ENCODE measurements around the gene PI16.

The PI16 gene

DNA sequence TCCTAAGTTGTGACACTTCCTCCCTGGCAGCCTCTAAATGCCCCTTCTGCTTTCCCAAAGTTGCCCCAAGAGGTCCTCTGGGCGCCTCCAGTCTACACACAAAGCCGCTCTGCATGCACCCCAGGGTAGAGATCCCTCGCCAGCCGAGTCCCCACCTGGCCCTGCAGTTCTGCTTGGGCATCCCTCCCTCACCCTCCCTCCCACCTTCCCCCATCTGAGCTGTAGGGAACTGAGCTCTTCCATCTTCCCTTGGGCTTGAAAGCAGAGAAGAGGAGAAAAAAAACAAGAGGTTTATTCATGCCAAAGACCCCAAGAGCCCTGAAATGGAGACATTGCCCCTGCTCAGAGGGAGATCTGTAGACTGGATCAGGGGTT lies 45.2 kb downstream of the PI16 start:
- DNase-seq (ENCODE audit: low spot score) = no peak

DNA sequence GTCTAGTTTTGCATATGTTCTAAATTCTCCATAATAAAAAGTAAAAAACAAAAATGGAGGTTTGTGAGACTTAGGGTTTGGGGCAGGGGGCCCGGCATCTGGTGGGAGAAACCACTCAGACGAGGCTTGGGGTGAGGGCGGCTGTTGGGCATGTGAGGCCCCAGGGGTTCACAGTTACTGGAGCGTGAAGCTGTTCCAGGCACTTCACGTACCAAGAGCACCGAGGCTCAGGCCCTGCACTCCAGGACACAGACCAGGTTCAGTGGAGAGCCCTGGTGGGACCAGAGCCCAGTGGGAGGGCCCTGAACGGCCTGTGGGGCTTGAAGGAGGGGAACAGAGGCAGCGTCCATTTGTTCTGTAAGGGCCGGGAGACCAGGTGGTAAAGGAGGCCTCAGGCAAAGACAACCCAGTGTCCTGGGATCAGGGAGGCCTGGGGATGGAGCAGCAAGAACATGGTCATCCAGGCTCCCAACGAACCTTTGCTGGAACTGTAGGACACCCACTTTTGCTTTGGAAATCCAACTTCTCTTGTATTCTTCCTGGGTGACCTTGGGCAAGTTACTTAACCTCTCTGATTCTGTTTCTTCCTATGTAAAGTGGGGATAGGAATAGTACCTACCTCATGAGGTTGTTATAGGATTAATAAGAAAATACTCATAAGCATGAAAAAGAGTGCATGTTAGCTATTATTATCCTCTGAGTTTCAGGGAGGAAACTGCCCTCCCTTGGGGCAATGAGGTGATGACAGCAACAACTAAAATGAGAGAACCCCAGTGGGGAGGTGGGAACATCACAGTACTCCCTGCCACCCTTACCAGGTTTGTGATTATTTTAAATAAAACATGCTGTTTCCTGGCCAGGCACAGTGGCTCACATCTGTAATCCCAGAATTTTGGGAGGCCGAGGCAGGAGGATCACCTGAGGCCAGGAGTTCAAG lies 49.8 kb downstream of the PI16 start:
- no peak for DNase-seq (ENCODE audit: low spot score)

DNA sequence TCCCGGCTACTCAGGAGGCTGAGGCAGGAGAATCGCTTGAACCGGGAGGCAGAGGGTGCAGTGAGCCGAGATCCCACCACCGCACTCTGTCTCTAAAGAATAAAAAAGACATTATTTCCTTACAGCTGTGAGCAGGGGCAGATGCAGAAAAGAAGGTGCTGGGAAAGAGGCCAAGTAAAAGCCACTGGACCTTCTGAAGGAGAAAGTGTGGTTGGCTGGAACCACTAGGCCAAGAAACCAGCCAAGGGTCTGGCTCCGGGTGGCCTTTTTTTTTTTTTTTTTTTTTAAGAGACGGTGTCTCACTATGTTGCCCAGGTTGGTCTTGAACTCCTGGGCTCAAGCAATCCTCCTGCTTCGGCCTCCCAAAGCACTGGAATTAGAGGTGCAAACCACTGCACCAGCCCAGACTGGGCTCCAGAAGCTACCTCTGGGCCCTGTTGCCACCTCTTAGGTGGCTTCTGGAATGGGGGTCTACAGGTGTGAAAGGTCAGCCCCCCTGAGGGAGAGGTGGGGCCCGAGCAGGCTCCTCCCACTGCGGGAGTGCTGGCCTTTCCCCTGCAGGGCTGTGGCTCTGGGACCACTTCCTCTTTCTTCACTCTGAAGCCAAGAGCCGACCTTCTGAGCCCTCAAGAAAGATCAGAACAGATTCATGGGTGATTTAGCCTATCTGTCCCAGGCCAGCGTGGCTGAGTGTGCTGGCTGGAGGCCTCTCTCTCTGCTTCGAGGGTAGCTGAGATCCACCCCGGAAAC lies 50.7 kb downstream of the PI16 start, which contains the start of gene FGD2:
FGD2 (plus strand) TSS at position 595 of the 750 bp plus-strand sequence. CDS start 163 bp downstream, outside the sequence.
- no peak for DNase-seq (ENCODE audit: low spot score)

DNA sequence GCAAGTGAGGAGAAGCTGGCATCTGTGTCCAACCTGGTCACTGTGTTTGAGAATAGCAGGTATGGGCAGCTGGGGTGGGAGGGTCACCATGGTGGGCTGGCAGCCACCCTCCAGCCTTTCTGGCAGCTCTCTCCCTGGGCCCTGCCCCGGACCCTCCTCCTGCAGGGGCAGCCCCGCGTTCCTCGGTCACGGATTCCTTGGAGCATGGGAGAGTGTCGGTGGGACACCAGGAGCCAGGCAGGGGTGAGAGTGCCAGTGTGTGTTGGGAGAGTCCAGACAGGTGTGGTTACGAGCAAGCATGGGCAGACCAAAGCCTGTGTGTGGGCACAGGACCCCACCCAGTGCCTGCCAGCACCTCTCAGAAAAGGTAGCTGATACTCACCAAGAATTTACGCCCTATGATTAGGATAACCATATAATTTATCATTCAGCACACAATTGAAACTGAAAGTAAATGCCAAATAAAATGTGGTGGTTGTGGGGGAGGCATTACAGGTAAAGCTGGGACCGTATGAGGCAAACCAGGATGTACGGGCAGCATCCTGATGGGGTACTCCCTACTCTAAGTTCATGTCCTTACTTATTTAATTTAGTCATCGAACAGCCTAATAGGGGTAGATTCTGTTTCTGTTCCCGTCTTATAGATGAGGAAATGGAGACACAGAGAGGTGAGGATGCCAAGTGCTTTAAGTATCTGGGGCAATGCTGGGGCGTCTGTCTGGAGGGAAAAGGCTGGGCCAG lies 51.5 kb downstream of the PI16 start:
- no peak for DNase-seq (ENCODE audit: low spot score)

DNA sequence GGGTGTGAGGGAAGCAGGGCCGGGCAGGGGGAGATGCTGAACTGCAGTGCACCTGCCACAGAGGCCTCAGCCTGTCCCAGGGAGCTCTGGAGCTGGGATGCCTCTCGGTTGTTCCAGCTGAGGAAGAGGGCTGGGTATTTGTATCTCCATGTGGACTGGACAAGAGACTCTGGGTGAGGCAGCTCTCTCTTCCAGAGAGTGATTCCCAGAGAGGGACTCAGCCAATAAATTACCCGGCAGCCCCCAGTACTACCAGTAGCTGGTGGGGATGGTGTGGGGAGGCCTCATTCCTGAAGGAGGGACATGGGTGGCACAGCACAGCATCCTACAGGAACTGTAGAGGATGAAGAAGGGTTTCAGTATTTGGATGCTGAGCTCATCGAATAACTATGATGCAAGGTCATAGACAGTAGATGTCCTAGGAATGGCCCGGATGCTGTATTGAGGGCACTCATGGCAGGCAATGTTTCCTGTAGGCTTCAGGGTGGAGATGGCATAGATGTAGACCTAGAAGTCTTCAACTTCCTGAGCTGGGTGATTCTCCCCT lies 52.3 kb downstream of the PI16 start:
- no peak for DNase-seq (ENCODE audit: low spot score)

DNA sequence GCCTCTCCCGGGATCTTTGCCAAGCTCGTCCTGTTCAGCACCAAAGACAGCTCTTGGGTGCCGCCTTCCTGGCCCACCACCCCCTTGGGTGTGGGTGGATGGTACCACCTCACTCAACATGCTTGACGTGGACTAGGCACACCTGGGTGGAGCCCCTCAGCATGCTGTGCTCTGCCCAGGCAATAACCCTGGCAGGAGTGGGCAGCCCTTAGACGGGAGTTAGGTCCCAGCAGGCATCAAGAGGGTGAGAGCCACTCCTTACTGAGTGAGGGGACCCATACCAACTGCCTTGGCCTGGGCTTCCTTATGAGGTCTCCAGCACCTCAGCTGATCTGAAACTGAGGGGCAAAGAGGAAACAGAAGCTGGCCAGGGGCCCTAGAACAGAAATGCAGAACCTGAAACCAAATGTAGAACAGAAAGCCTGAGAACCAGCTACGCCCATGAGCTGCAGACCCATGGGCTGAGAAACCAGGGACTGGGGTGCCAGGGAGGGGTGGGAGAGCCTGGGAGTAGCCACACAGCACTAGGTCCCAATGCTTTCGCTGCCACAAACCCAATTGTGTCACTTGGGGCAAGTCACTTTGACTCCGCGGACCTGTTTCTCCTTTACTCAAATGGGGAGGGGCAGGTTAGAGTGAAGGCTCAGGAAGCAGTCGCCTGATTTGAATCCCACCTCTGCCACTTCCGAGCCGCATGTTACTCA lies 53.0 kb downstream of the PI16 start:
- DNase-seq (ENCODE audit: low spot score) = no peak

DNA sequence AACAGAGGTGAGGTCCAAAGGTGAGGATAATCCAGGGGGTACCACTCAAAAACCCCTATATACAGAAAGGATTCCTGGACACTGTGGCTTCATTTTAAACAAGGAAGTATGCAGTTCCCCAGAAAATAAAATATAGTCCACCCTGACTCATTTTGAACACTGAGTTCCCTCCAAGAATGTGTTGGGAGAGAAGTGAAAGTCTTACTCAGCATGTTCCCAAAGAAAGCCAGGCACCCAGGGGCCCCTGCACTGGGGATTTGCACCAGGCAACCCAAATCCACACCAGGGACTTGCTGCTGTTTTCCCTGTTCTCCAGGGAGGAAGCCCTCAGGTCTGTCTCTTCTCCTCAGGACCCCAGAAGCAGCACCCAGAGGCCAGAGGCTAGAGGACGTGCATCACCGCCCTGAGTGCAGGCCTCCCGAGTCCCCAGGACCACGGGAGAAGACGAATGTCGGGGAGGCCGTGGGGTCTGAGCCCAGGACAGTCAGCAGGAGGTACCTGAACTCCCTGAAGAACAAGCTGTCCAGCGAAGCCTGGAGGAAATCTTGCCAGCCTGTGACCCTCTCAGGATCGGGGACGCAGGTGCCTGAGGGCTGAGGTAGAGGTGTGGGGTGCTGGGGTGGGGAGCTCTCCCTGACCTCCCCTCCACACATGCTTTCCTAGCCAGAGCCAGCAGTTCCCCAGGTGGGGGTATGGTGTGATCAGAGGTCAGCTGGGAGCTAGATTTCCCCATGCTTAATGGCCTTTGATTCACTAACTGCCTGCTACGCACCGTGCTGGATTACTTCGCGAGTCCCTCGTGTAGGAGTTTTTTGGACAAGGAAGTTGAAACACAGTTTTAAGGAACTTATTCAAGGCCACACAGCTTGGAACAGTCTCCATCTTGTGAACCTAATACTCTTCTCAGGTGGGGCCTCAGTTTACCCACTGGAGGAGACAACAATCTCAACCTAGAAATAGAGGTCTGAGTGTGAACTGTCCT lies 54.2 kb downstream of the PI16 start:
- DNase-seq (ENCODE audit: low spot score) = no peak

DNA sequence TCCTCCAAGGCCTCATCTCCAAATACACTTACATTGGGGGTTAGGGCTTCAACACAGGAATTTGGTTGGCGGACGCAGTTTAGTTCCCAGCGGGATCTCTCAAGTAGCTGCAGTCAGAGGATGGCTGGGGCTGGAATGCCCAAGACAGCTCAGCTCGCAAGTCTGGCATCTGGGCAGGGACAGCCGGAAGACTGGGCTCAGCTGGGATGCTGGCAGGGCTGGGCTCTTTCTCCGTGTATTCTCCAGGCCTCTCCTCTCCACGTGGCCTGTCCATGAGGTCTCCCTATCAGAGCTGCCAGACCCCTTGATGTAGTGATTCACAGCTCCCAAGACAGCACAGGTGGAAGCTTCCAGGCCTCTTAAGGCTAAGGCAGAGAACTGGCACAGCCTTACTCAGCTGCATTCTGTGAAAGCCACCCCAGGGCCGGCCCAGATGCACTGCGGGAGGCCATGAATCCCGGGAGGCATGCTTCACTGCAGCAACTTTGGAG lies 55.9 kb downstream of the PI16 start:
- no peak for DNase-seq (ENCODE audit: low spot score)

DNA sequence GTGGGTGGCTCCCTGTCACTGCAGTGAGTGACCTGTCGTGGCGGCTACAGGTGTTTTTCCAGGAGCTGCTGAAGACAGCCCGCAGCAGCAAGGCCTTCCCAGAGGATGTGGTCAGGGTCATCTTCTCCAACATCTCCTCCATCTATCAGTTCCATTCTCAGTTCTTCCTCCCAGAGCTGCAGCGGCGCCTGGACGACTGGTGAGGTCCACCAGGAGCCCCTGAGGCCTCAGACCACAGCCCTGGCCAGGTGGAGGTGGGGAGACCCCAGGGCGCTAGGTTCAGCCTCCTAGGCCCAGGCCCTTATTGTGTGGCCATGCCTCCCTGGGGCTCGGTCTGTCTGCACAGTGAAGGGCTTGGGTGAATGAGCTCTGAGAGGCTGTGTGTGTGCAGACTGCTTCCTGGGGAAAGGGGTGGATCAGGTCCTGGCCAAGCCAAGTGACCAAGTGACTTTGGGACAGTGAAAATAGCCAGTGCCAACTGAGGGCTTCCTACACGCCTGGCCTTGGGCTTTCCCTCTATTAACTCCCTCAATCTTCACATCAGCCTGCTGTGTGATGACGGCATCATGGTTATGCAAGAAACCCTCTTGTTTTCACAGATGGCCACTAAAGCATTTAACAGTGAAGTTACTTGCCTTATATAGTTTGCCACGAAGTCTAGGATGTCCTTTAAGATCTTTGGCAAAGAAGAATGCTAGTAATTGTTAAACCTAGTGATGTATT lies 57.3 kb downstream of the PI16 start:
- DNase-seq (ENCODE audit: low spot score) = no peak

DNA sequence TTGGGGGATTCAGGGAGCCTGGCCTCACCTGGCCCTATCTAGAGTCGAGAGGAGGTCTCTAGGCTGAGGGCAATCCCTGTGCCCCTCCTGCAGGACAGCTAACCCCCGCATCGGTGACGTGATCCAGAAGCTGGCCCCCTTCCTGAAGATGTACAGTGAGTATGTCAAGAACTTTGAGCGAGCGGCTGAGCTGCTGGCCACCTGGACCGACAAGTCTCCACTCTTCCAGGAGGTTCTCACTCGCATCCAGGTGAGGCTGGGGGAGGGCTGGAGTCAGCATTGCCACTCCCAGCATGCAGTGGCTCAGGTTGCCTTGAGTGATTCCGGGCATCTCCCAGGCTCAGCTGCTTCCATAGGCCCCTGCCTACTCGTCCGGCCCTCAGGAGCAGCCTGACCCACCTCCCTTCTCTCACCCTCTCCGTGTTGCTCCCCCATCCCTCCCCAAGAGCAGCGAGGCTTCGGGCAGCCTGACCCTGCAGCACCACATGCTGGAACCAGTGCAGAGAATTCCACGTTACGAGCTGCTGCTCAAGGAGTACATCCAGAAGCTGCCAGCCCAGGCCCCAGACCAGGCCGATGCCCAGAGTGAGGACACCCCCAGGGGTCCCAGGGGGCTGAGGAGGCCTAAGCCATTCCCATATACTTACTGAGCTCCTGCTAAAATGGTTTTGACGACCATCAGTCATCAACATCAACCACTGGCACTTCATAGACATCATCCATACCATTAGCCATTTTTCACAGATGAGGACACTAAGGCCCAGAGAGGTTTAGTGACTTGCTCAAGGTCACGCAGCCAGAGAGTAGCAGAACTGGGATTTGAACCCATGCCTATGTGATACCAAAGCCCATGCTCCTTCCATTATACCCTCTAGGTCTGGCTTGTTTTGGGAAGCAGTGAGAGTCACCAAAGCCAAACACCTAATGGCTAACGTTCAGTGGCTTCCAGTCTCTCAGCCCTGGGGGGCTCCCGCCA lies 59.3 kb downstream of the PI16 start:
- no peak for DNase-seq (ENCODE audit: low spot score)

Measured in LoVo (cell line).